ENCODE measurements around the gene CHST2. TPM values are rescaled to one million over a fixed set of nuclear protein-coding genes. Genes with fewer than 3 reads are reported as not detected.
A peak's percentile ranks its signal among the peaks of the same experiment; 100 is the strongest.
"Not testable (repeated sequence)": the region's sequence is repeated elsewhere in the genome, so short reads cannot be mapped to it uniquely, and the experiment has no call there.

The CHST2 gene
- total and polyA plus RNA-seq, 2 donors (not counting 3 experiments of a cell fraction or from before 2014, with no cell fraction given) = 4.3 to 6.5 TPM

- POLR2A ChIA-PET; dilution Hi-C loops (cut with MboI; ENCODE audit: extremely low pct_ligation_motif_present, low sequenced_read_pairs); H3K27me3 ChIP-seq (ENCODE audit: control insufficient read depth in 2 of 2, insufficient read depth in 2 of 2, low read length in 2 of 2); H3K9ac ChIP-seq (replicated peaks; ENCODE audit: extremely low read depth, insufficient read depth, low read length); H3K9me1 ChIP-seq (replicated peaks; ENCODE audit: control insufficient read depth, extremely low read depth, insufficient read depth, low read length); intact Hi-C loops (cut with micrococcal nuclease); H3K79me2 ChIP-seq (ENCODE audit: control insufficient read depth, insufficient read depth, low read length); H3K9me3 ChIP-seq (replicated peaks; ENCODE audit: control insufficient read depth, insufficient read depth, low read length); BruUV-seq (replicated peaks); H4K20me1 ChIP-seq (replicated peaks; ENCODE audit: control insufficient read depth, extremely low read depth, insufficient read depth, low read length); H3K4me3 ChIP-seq (replicated peaks in 1 of 3; ENCODE audit: insufficient read depth in 1 of 3, low read depth in 1 of 3, low read length in 3 of 3); H3K36me3 ChIP-seq (ENCODE audit: control insufficient read depth in 2 of 2, extremely low read depth in 1 of 2, insufficient read depth in 2 of 2, low read length in 2 of 2): not testable (repeated sequence)
- TF ChIP-seq GATA2 (IDR thresholded peaks at IDR 0.05; ENCODE audit: insufficient read depth, insufficient read length, low read depth, low read length) (peak; percentile 83), FOS (IDR thresholded peaks at IDR 0.05; ENCODE audit: borderline replicate concordance, insufficient read depth, low read length) (peak; percentile 81), JUN (IDR thresholded peaks at IDR 0.05; ENCODE audit: borderline replicate concordance, insufficient read depth, insufficient read length, low read depth) (peak; percentile 73)
- FAIRE-seq = peak; percentile 88
- DNase-seq (ENCODE audit: low read depth, low spot score) = peak; percentile 73
- Histone ChIP-seq H3K4me2 (ENCODE audit: insufficient read depth, low read length) (peak overlapping the region; percentile 30), H2AFZ (ENCODE audit: low read depth, low read length) (peak overlapping the region; percentile 70), H3K4me1 (ENCODE audit: control insufficient read depth, extremely low read depth, insufficient read depth, low read length) (peaks cover 20% of the 10 kb centered on the region), H3K27ac (ENCODE audit: insufficient read depth, low read depth, low read length) (peak overlapping the region; percentile 10)
- CTCF ChIA-PET = interaction anchor here (0.9 to 1.7 kb wide), 4 partner anchors 19 to 173 kb away, joined by 3 to 5 read pairs (median 4); no protein-coding TSS in a partner anchor
Measured at GRCh38 chr3:143165612-143166285, 46.2 kb downstream of the CHST2 start.

- no peaks in the 10 kb centered on the region for H3K27me3 ChIP-seq (ENCODE audit: control insufficient read depth in 2 of 2, insufficient read depth in 2 of 2, low read length in 2 of 2)
- H3K36me3 ChIP-seq (ENCODE audit: control insufficient read depth in 2 of 2, extremely low read depth in 1 of 2, insufficient read depth in 2 of 2, low read length in 2 of 2) = no peaks in the 10 kb centered on the region
- no peaks in the 10 kb centered on the region for H3K9me1 ChIP-seq (replicated peaks; ENCODE audit: control insufficient read depth, extremely low read depth, insufficient read depth, low read length)
- H2AFZ ChIP-seq (ENCODE audit: low read depth, low read length) = no peak overlapping the region
- ChIA-PET CTCF (interaction anchor here (1.1 to 1.7 kb wide), 2 partner anchors 20 to 172 kb away, joined by 3 to 5 read pairs; no protein-coding TSS in a partner anchor), POLR2A (no interaction called here)
- H3K4me3 ChIP-seq (replicated peaks in 1 of 3; ENCODE audit: insufficient read depth in 1 of 3, low read depth in 1 of 3, low read length in 3 of 3) = no peak overlapping the region
- FAIRE-seq = no peak
- H3K9ac ChIP-seq (replicated peaks; ENCODE audit: extremely low read depth, insufficient read depth, low read length) = no peak overlapping the region
- DNase-seq (ENCODE audit: low read depth, low spot score) = no peak
- dilution Hi-C loops (cut with MboI; ENCODE audit: extremely low pct_ligation_motif_present, low sequenced_read_pairs) = no loop called here
- no peaks in the 10 kb centered on the region for H4K20me1 ChIP-seq (replicated peaks; ENCODE audit: control insufficient read depth, extremely low read depth, insufficient read depth, low read length)
- no TSS peak for BruUV-seq (replicated peaks)
- no peak overlapping the region for H3K27ac ChIP-seq (ENCODE audit: insufficient read depth, low read depth, low read length)
- H3K79me2 ChIP-seq (ENCODE audit: control insufficient read depth, insufficient read depth, low read length) = no peaks in the 10 kb centered on the region
- no peaks in the 10 kb centered on the region for H3K9me3 ChIP-seq (replicated peaks; ENCODE audit: control insufficient read depth, insufficient read depth, low read length)
- H3K4me2 ChIP-seq (ENCODE audit: insufficient read depth, low read length) = no peak overlapping the region
- peaks cover 25% of the 10 kb centered on the region for H3K4me1 ChIP-seq (ENCODE audit: control insufficient read depth, extremely low read depth, insufficient read depth, low read length)
- TF ChIP-seq EZH2 (IDR thresholded peaks at IDR 0.05; ENCODE audit: borderline replicate concordance, low read depth, low read length, severe bottlenecking) = no peak
- no peak for TF ChIP-seq JUN (IDR thresholded peaks at IDR 0.05; ENCODE audit: borderline replicate concordance, insufficient read depth, insufficient read length, low read depth)
- no peak for TF ChIP-seq GATA2 (IDR thresholded peaks at IDR 0.05; ENCODE audit: insufficient read depth, insufficient read length, low read depth, low read length)
- TF ChIP-seq, protein P1, sequence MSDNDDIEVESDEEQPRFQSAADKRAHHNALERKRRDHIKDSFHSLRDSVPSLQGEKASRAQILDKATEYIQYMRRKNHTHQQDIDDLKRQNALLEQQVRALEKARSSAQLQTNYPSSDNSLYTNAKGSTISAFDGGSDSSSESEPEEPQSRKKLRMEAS (IDR thresholded peaks at IDR 0.05; ENCODE audit: insufficient read depth, insufficient read length) = no peak
- TF ChIP-seq, protein P2, sequence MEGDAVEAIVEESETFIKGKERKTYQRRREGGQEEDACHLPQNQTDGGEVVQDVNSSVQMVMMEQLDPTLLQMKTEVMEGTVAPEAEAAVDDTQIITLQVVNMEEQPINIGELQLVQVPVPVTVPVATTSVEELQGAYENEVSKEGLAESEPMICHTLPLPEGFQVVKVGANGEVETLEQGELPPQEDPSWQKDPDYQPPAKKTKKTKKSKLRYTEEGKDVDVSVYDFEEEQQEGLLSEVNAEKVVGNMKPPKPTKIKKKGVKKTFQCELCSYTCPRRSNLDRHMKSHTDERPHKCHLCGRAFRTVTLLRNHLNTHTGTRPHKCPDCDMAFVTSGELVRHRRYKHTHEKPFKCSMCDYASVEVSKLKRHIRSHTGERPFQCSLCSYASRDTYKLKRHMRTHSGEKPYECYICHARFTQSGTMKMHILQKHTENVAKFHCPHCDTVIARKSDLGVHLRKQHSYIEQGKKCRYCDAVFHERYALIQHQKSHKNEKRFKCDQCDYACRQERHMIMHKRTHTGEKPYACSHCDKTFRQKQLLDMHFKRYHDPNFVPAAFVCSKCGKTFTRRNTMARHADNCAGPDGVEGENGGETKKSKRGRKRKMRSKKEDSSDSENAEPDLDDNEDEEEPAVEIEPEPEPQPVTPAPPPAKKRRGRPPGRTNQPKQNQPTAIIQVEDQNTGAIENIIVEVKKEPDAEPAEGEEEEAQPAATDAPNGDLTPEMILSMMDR (IDR thresholded peaks at IDR 0.05; ENCODE audit: extremely low read depth in 1 of 2, insufficient read depth in 1 of 2, low read depth in 1 of 2, low read length in 2 of 2) = no peak
- TF ChIP-seq FOS (IDR thresholded peaks at IDR 0.05; ENCODE audit: borderline replicate concordance, insufficient read depth, low read length) = no peak
- no peak for TF ChIP-seq POLR2AphosphoS5 (IDR thresholded peaks at IDR 0.05; ENCODE audit: insufficient read depth, low read depth, low read length)
- TF ChIP-seq POLR2A (IDR thresholded peaks at IDR 0.05; ENCODE audit: low read depth, low read length) = no peak
- TF ChIP-seq MYC (IDR thresholded peaks at IDR 0.05; ENCODE audit: low read depth, low read length) = no peak
- intact Hi-C loops (cut with micrococcal nuclease) = no loop called here
Measured at GRCh38 chr3:143166376-143166775, 46.8 kb downstream of the CHST2 start.

Measured in endothelial cell of umbilical vein (primary cell).